SU-DHL-6 (cell line): ENCODE measurements around the gene NHLRC4.

Experiments
- H2AFZ ChIP-seq: fragments of 200-600 bp; sonication (generic); 2 replicates; pipeline ENCODE4 v1.6.1; 2014; ENCODE audit warnings: low read depth, mild to moderate bottlenecking, moderate library complexity, mixed read lengths, antibody characterized with exemption, low read length; ENCODE audit not compliant: severe bottlenecking
- H3F3A ChIP-seq: fragments of 200-600 bp; shearing (Covaris generic); 2 replicates; pipeline ENCODE4 v1.6.0; 2016; ENCODE audit warnings: antibody characterized with exemption, mild to moderate bottlenecking; ENCODE audit not compliant: insufficient read depth
- H3K27ac ChIP-seq: fragments of 200-600 bp; sonication (generic); 2 replicates; pipeline ENCODE4 v1.5.1; 2016; ENCODE audit warnings: low read depth, mild to moderate bottlenecking, low read length, moderate library complexity, mixed read lengths
- H3K27me3 ChIP-seq: fragments of 200-600 bp; sonication (generic), shearing (Covaris generic); 2 replicates; pipeline ENCODE4 v1.6.0; 2014; ENCODE audit warnings: mild to moderate bottlenecking, low read length
- H3K36me3 ChIP-seq: fragments of 200-600 bp; sonication (generic); 2 replicates; pipeline ENCODE4 v1.6.1; 2014; ENCODE audit warnings: mild to moderate bottlenecking, low read length, mixed read lengths
- H3K4me2 ChIP-seq: fragments of 300-600, 200-600 bp; shearing (Covaris generic), sonication (generic); 2 replicates; pipeline ENCODE4 v1.6.0; 2014; ENCODE audit warnings: low read length, low read depth, mild to moderate bottlenecking; ENCODE audit not compliant: poor library complexity, severe bottlenecking
- H3K4me3 ChIP-seq: fragments of 200-600 bp; sonication (generic); 2 replicates; pipeline ENCODE4 v1.5.1; 2014; ENCODE audit warnings: antibody characterized with exemption, low read length, mild to moderate bottlenecking, mixed read lengths; ENCODE audit not compliant: insufficient read depth, poor library complexity, severe bottlenecking
- H3K79me2 ChIP-seq: fragments of 200-600 bp; sonication (generic); 2 replicates; pipeline ENCODE4 v1.6.1; 2014; ENCODE audit warnings: mild to moderate bottlenecking, low read length, moderate library complexity; ENCODE audit not compliant: insufficient read depth
- H3K9ac ChIP-seq: fragments of 200-600 bp; sonication (generic); 2 replicates; pipeline ENCODE4 v1.7.0; 2014; ENCODE audit warnings: mild to moderate bottlenecking, low read length
- H3K9me2 ChIP-seq: fragments of 200-600 bp; sonication (generic); replicated peaks from 2 replicates; pipeline ENCODE4 v1.6.1; 2014; ENCODE audit warnings: low read length; ENCODE audit not compliant: insufficient read depth
- H3K9me3 ChIP-seq: fragments of 200-600 bp; sonication (generic); 2 replicates; pipeline ENCODE4 v1.6.1; 2014; ENCODE audit warnings: low read length, mixed read lengths; ENCODE audit not compliant: insufficient read depth
- H4K20me1 ChIP-seq: fragments of 200-600 bp; sonication (generic); 2 replicates; pipeline ENCODE4 v1.6.1; 2014; ENCODE audit warnings: low read depth, mild to moderate bottlenecking, antibody characterized with exemption, low read length, moderate library complexity, mixed read lengths
- EZH2phosphoT487 ChIP-seq: fragments of 200-600 bp; sonication (generic), shearing (Covaris generic); conservative IDR thresholded peaks from 2 replicates; pipeline ENCODE4 v1.6.1; 2018; ENCODE audit warnings: mild to moderate bottlenecking, antibody characterized with exemption, low read length, moderate library complexity, mixed read lengths
- TF ChIP-seq, protein P1 (sequence below): fragments of 200-600 bp; sonication (generic); IDR thresholded peaks from one replicate; pipeline ENCODE4 v1.5.1; 2017; ENCODE audit warnings: antibody characterized with exemption, mild to moderate bottlenecking, low read length, moderate library complexity; ENCODE audit not compliant: insufficient read depth, poor library complexity, severe bottlenecking

Gene NHLRC4

DNA sequence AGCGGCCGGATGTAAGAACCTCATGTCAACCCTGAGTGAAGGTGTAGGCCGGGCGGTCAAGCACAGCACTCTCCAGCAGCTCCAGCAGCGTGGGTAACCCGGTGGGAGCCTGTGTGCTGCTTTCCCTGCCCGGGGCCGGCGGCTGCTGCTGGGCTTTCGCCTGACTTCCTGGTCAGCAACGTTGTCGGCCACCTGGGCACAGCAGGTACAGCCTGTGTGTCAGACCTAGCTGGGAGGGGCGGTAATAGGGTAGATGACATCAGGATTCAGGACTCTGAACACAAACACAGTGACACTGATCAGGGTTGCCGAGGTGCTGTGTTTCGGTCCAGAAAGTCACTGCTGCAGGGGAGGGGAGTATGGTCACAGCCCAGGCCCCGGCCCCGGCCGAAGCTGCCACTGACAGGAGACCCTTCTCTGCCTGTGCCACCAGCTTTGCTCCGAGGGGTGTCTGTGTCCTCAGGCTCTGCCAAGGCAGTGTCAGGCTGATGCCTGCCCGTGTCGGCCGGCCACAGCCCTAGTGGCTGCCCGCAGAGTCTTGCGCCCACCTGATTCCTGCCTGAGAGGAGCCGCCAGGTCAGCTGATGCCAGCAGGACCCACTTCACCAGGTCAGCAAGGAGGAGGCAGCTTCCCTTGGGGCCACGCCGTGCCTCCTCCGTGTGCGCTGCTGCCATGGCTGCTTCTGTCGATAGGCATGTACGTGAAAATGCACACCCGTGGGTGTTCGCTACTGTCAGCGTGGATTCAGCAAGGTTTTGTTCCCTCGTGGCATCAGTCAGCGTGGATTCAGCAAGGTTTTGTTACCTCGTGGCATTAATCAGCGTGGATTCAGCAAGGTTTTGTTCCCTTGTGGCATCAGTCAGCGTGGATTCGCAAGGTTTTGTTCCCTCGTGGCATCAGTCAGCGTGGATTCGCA is 32.3 kb downstream of the NHLRC4 start:
- Histone ChIP-seq H4K20me1 (no peaks in the 10 kb centered on the region; the same call in 1 of the 2 replicates), H3K27ac (no peak overlapping the region), H2AFZ (no peak overlapping the region)

DNA sequence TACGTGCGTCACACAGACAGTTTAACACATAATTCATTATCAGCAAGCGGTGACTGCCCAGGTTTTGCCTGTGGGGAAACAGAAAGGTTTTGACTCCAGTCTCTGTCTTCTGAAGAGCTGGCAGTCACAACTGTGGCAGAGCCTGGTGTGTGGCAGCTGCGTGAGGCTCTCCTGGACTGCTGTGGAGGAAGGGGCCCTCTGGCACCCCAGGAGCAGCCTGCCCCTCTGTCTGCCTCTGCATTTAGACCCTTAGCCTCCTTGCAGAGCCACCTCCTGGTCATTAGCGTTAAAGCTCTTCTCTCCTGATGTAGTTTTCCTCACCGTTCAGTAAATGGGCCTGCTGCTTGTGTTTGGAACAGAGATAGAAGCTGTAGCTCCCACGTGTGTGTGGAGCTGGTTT is 34.0 kb downstream of the NHLRC4 start:
- no peak overlapping the region for H3K27ac ChIP-seq
- no peak overlapping the region for H3K4me2 ChIP-seq
- no peaks in the 10 kb centered on the region; the same call in 1 of the 2 replicates for H4K20me1 ChIP-seq
- H3K36me3 ChIP-seq: no peaks in the 10 kb centered on the region
- no peaks in the 10 kb centered on the region for H3K9me3 ChIP-seq
- no peaks in the 10 kb centered on the region for H3F3A ChIP-seq
- no peaks in the 10 kb centered on the region for H3K27me3 ChIP-seq
- no peak overlapping the region for H3K4me3 ChIP-seq
- no peak for TF ChIP-seq EZH2phosphoT487
- TF ChIP-seq, protein P1, sequence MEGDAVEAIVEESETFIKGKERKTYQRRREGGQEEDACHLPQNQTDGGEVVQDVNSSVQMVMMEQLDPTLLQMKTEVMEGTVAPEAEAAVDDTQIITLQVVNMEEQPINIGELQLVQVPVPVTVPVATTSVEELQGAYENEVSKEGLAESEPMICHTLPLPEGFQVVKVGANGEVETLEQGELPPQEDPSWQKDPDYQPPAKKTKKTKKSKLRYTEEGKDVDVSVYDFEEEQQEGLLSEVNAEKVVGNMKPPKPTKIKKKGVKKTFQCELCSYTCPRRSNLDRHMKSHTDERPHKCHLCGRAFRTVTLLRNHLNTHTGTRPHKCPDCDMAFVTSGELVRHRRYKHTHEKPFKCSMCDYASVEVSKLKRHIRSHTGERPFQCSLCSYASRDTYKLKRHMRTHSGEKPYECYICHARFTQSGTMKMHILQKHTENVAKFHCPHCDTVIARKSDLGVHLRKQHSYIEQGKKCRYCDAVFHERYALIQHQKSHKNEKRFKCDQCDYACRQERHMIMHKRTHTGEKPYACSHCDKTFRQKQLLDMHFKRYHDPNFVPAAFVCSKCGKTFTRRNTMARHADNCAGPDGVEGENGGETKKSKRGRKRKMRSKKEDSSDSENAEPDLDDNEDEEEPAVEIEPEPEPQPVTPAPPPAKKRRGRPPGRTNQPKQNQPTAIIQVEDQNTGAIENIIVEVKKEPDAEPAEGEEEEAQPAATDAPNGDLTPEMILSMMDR: peak; percentile 15
- H3K9me2 ChIP-seq: no peaks in the 10 kb centered on the region
- H2AFZ ChIP-seq: no peak overlapping the region
- H3K79me2 ChIP-seq: no peaks in the 10 kb centered on the region
- no peak overlapping the region for H3K9ac ChIP-seq

More for the DNA sequence above, 32.3 kb downstream of the NHLRC4 start:
- no peaks in the 10 kb centered on the region for H3F3A ChIP-seq
- H3K27me3 ChIP-seq: no peaks in the 10 kb centered on the region
- H3K9me3 ChIP-seq: no peaks in the 10 kb centered on the region
- no peak overlapping the region for H3K4me2 ChIP-seq
- no peaks in the 10 kb centered on the region for H3K9me2 ChIP-seq
- no peak overlapping the region for H3K4me3 ChIP-seq
- TF ChIP-seq, protein P1: no peak
- no peak for TF ChIP-seq EZH2phosphoT487
- peaks cover under 1% of the 10 kb centered on the region; the same call in 1 of the 2 replicates for H3K79me2 ChIP-seq
- H3K9ac ChIP-seq: no peak overlapping the region
- no peaks in the 10 kb centered on the region for H3K36me3 ChIP-seq

DNA sequence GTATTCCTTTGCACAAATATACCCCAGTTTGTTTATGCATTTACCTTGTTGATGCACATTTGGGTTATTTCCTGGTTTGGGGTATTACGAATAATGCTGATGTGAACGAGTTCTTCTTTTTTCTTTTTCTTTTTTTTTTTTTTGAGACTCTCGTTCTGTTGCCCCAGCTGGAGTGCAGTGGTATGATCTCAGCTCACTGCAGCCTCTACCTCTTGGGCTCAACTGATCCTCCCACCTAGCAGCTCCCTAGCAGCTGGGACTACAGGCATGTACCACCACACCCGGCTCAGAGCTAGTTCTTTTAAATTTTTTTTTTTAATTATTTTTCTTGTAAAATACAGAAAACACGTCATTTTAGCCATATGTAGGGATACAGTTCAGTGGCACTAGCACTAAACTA is 37.1 kb downstream of the NHLRC4 start:
- no peaks in the 10 kb centered on the region; the same call in 1 of the 2 replicates for H4K20me1 ChIP-seq
- no peaks in the 10 kb centered on the region for H3K27me3 ChIP-seq
- TF ChIP-seq, protein P1: no peak
- TF ChIP-seq EZH2phosphoT487: no peak
- no peaks in the 10 kb centered on the region for H3K79me2 ChIP-seq
- no peak overlapping the region for H3K27ac ChIP-seq
- H3K36me3 ChIP-seq: no peaks in the 10 kb centered on the region
- H3K9me3 ChIP-seq: no peaks in the 10 kb centered on the region
- H3F3A ChIP-seq: no peaks in the 10 kb centered on the region
- no peak overlapping the region for H3K4me3 ChIP-seq
- no peaks in the 10 kb centered on the region for H3K9me2 ChIP-seq
- H2AFZ ChIP-seq: no peak overlapping the region
- H3K4me2 ChIP-seq: no peak overlapping the region
- no peak overlapping the region for H3K9ac ChIP-seq
